ENCODE results near the gene ALDH3A1.
A peak's percentile ranks its signal among the peaks of the same experiment; 100 is the strongest.

The ALDH3A1 gene

DNA sequence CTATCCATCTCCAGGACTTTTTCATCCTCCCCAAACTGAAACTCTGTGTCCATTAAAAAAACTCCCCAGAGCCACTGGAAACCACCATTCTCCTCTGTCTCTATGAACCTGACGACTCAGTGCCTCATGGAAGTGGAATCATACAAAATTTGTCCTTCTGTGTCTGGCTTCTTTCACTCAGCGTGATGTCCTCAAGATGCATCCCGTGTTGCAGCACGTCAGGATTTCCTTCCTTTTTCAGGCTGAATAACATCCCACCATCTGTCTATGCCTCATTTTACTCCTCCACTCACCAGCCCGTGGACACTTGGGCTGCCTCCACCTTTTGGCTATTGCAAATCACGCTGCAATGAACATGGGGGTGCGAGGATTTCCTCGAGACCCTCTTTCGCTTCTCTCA, 12.6 kb upstream of the ALDH3A1 start:
- DNase-seq (ENCODE audit: insufficient read length, low spot score) (no peak), FAIRE-seq (no peak)
- no peak for TF ChIP-seq POU2F2 (IDR thresholded peaks at IDR 0.05; ENCODE audit: low read depth, low read length)
- no peak for TF ChIP-seq TAF1 (IDR thresholded peaks at IDR 0.05; ENCODE audit: low read depth, low read length)
- TF ChIP-seq PAX5 (IDR thresholded peaks at IDR 0.05; ENCODE audit: insufficient read depth, low read length, severe bottlenecking) = no peak
- TF ChIP-seq SPI1 (IDR thresholded peaks at IDR 0.05; ENCODE audit: low read depth, low read length) = no peak
- no peak for TF ChIP-seq POLR2AphosphoS5 (IDR thresholded peaks at IDR 0.05; ENCODE audit: low read depth, low read length)
- no peak for TF ChIP-seq POLR2A (IDR thresholded peaks at IDR 0.05; ENCODE audit: low read depth, low read length)

DNA sequence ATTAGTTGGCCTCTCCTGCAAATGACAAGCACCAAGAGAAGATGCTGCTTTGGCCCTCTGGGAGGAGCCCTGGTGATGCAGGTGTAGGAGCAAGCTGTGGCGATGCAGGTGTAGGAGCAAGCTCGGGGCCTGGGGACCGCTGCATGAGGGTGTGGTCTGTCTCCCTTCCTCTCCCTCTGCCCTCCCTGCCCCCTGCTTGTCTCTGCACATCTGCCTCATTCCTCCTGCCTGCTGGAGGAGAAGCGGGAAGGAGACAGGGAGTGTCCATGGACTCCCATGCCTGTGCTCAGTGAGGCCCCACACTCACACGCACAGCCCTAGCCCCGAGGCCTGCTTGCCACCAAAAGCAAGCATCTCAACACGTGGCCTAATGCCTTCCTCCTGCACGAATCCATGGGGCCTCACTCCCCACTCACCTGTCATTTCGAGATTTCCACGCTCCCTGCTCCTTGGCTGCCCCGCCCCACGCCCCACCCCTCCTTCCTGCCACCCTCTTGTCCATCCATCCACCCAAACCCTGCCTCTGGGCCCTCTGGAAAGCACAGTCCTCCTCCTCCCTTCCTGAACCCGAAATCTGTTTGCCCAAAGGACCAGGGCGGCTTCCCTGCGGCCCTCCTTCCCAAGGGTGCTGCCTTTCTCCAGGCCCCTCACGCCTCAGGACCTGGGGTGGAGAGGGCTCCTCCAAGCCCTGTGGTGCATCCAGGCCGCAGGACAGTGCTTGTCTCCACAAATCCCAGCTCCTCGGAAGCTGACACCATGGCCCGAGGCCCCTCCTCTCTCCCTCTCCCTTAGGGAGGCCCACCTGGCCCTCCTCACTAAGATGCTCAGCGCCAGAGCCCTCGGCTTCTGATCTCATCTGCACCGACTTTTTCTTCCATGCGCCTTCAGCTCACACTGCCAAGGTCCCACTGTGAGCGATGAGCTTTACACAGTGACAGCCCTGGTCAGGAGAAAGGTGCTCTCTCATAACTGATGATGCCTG, 11.8 kb upstream of the ALDH3A1 start:
- FAIRE-seq (no peak), DNase-seq (ENCODE audit: insufficient read length, low spot score) (no peak)
- no peak for TF ChIP-seq POLR2AphosphoS5 (IDR thresholded peaks at IDR 0.05; ENCODE audit: low read depth, low read length)
- no peak for TF ChIP-seq POLR2A (IDR thresholded peaks at IDR 0.05; ENCODE audit: low read depth, low read length)
- no peak for TF ChIP-seq TAF1 (IDR thresholded peaks at IDR 0.05; ENCODE audit: low read depth, low read length)
- TF ChIP-seq PAX5 (IDR thresholded peaks at IDR 0.05; ENCODE audit: insufficient read depth, low read length, severe bottlenecking) = no peak
- no peak for TF ChIP-seq POU2F2 (IDR thresholded peaks at IDR 0.05; ENCODE audit: low read depth, low read length)
- TF ChIP-seq SPI1 (IDR thresholded peaks at IDR 0.05; ENCODE audit: low read depth, low read length) = no peak

DNA sequence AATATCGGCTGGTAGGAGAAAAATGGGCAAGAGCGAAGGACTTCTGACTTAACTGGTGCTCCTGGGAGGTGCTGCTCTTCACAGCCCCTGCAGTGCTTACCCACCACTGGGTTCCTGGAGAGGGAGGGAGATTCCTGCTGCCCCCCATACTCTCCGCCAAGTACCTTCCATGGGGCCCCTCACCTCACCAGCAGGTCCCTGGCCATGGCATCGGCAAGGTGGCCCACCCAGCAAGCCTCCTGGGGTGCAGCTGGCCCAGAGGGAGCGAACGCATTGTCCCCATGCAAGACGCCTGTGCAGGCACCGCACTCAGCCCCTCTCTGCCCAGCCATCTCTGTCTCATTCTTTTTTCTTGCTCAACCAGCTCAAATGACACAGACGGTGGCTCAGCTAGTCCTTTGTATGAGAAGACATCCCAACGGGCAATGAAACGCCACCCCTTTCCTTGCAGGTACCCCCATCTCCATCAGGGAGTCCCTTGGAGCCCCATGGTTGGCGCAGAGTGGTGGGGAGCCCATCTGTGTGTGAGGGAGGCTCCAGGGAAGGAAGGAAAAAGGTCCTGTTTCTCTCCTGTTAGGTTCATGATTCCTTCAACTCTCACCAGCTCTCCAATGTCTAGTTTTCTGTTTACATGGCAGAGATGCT, 9.6 kb upstream of the ALDH3A1 start:
- no peak for FAIRE-seq
- no peak for DNase-seq (ENCODE audit: insufficient read length, low spot score)
- TF ChIP-seq TAF1 (IDR thresholded peaks at IDR 0.05; ENCODE audit: low read depth, low read length) (no peak), PAX5 (IDR thresholded peaks at IDR 0.05; ENCODE audit: insufficient read depth, low read length, severe bottlenecking) (no peak), POLR2A (IDR thresholded peaks at IDR 0.05; ENCODE audit: low read depth, low read length) (no peak), POLR2AphosphoS5 (IDR thresholded peaks at IDR 0.05; ENCODE audit: low read depth, low read length) (no peak), SPI1 (IDR thresholded peaks at IDR 0.05; ENCODE audit: low read depth, low read length) (no peak), POU2F2 (IDR thresholded peaks at IDR 0.05; ENCODE audit: low read depth, low read length) (no peak)

DNA sequence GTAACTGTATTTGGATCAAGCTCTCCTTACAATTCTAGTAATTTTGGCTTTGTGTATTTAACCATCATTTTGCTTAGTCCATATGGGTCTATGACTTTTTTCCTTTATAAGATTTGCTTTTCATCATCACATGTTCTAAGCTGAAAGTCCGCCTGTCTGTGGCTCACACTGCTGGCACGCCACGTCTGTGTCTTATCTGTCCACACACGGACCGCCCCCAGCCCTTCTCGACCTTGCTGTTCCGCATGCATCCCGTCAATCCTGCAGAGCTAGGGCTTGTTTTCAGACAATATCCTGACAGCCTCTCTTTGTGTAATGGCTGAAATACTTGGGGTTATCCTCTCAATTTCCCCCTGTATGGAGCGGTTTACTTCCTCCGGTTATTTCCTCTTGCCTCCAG, 8.4 kb upstream of the ALDH3A1 start:
- TF ChIP-seq PAX5 (IDR thresholded peaks at IDR 0.05; ENCODE audit: insufficient read depth, low read length, severe bottlenecking) = no peak
- TF ChIP-seq POU2F2 (IDR thresholded peaks at IDR 0.05; ENCODE audit: low read depth, low read length) = no peak
- TF ChIP-seq TAF1 (IDR thresholded peaks at IDR 0.05; ENCODE audit: low read depth, low read length) = no peak
- no peak for TF ChIP-seq POLR2A (IDR thresholded peaks at IDR 0.05; ENCODE audit: low read depth, low read length)
- TF ChIP-seq POLR2AphosphoS5 (IDR thresholded peaks at IDR 0.05; ENCODE audit: low read depth, low read length) = no peak
- no peak for TF ChIP-seq SPI1 (IDR thresholded peaks at IDR 0.05; ENCODE audit: low read depth, low read length)
- DNase-seq (ENCODE audit: insufficient read length, low spot score) (no peak), FAIRE-seq (peak; percentile 35)

DNA sequence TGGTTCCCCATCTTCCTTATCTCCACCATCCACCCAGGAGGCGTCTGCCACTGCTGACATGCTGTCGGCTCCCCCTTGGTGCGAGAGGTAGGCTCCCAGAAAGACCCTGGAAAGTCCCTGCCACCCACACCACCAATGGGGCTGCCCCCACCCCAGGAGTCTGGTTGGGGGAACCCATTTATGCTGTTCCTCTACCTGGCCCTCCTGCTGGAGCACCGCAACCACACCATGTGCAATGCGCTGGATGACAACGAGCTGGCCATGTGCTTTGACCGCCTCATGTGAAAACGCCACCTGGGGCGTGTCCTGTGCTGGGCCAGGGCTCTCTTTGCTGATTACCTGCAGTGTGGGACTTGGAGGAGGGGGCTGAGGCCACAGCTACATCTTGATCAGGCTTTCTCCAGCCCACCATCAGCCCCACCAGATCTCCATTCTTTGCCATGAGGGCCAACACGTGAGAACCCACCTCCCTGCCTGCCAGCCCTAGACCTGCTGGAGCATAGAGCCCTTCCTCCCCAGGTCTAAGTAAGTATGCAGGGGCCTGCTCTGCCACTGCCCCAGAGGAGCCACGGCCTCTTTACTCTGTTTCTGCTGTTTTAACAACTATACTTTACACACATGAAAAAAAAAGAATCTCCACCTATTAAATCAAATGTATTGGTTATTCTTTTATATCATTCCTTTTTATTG, 7.9 kb upstream of the ALDH3A1 start:
- TF ChIP-seq POLR2AphosphoS5 (IDR thresholded peaks at IDR 0.05; ENCODE audit: low read depth, low read length) = no peak
- no peak for TF ChIP-seq POLR2A (IDR thresholded peaks at IDR 0.05; ENCODE audit: low read depth, low read length)
- no peak for TF ChIP-seq SPI1 (IDR thresholded peaks at IDR 0.05; ENCODE audit: low read depth, low read length)
- no peak for TF ChIP-seq PAX5 (IDR thresholded peaks at IDR 0.05; ENCODE audit: insufficient read depth, low read length, severe bottlenecking)
- TF ChIP-seq TAF1 (IDR thresholded peaks at IDR 0.05; ENCODE audit: low read depth, low read length) = no peak
- FAIRE-seq = peak; percentile 90
- DNase-seq (ENCODE audit: insufficient read length, low spot score) = no peak

DNA sequence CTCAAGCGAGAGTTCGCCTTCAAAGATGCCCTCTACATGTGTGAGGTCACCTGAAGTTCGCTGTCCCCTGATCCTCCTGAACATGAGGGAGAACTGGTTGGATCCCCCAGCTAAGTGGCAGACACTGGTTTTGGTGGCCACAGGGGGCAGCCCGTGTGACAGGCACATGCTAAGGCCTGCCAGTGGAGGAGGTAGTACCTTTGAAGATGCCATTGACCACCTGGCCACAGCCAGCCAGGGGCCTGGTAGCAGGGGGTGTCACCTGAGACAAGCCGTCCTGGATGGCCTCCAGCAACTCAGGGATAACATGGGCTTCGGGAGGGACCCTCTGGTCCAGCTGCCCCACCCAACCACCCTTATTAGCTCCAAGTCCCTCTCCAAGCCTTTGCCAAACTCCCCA, 7.3 kb upstream of the ALDH3A1 start:
- FAIRE-seq (no peak), DNase-seq (ENCODE audit: insufficient read length, low spot score) (no peak)
- no peak for TF ChIP-seq POU2F2 (IDR thresholded peaks at IDR 0.05; ENCODE audit: low read depth, low read length)
- no peak for TF ChIP-seq SPI1 (IDR thresholded peaks at IDR 0.05; ENCODE audit: low read depth, low read length)
- TF ChIP-seq POLR2AphosphoS5 (IDR thresholded peaks at IDR 0.05; ENCODE audit: low read depth, low read length) = no peak
- TF ChIP-seq TAF1 (IDR thresholded peaks at IDR 0.05; ENCODE audit: low read depth, low read length) = no peak
- no peak for TF ChIP-seq POLR2A (IDR thresholded peaks at IDR 0.05; ENCODE audit: low read depth, low read length)
- TF ChIP-seq PAX5 (IDR thresholded peaks at IDR 0.05; ENCODE audit: insufficient read depth, low read length, severe bottlenecking) = no peak

DNA sequence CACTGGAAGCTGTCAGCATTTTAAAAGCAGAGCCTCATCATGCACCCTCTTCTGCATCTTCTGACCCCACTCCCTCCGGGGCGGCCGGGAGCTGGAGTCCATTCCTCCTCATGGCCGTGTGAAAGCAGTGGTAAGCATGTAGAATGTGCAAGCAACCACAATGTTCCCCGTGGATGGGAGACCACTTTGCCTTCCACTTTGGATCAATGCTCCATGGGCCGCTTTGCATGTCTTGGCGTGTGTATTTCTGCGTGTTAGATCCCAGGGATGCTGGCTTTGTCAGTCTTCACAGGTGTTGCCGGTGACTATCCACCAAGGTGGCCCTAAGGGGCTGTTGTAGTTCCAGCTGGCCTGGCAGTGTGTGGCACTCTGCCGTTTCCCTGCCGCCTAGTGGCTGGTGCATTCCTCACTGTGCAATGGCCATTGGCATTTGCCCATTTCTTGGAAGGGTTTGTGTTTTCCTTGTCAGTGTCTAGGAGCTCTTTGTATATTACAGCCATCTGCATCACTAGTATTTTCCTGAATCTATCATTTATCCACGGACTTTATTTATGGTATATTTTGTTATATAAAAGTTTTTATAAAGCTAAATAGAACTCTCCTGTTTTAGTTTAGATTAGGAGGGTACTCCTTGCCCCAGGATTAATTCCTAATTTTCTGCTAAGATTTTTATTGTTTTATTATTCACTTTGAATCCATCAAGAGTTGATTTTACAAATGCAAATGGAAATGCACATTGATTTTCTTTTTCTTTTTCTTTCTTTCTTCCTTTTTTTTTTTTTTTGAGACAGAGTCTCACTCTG, 5.8 kb upstream of the ALDH3A1 start:
- peak; percentile 51 for FAIRE-seq
- no peak for DNase-seq (ENCODE audit: insufficient read length, low spot score)
- TF ChIP-seq POLR2A (IDR thresholded peaks at IDR 0.05; ENCODE audit: low read depth, low read length) (no peak), SPI1 (IDR thresholded peaks at IDR 0.05; ENCODE audit: low read depth, low read length) (no peak), PAX5 (IDR thresholded peaks at IDR 0.05; ENCODE audit: insufficient read depth, low read length, severe bottlenecking) (no peak), POLR2AphosphoS5 (IDR thresholded peaks at IDR 0.05; ENCODE audit: low read depth, low read length) (no peak), POU2F2 (IDR thresholded peaks at IDR 0.05; ENCODE audit: low read depth, low read length) (no peak), TAF1 (IDR thresholded peaks at IDR 0.05; ENCODE audit: low read depth, low read length) (no peak)

DNA sequence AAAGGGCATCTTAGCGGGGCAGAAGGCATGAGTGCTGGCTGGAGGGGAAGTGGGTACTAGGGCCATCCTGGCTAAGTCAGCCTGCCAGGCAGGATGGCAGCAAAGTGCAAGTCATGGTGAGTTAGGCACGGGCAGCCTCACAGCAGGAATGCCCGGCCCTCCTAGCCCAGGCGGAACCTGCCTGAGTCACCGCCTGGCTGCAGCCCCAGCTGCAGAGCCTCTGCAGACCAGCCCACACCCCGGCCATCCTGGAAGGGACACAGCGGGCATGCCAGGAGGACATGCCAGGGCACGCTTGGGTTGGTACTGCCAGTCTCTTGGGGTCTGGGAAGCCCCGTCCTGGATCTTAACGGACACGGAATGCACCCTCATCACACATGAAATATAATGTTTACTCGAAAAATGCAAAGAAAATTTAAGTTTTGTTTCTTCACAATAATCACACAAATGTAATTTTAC, 5.0 kb upstream of the ALDH3A1 start:
- no peak for DNase-seq (ENCODE audit: insufficient read length, low spot score)
- FAIRE-seq = peak; percentile 41

More for the DNA sequence above, 5.0 kb upstream of the ALDH3A1 start:
- TF ChIP-seq POU2F2 (IDR thresholded peaks at IDR 0.05; ENCODE audit: low read depth, low read length) (no peak), POLR2A (IDR thresholded peaks at IDR 0.05; ENCODE audit: low read depth, low read length) (no peak), PAX5 (IDR thresholded peaks at IDR 0.05; ENCODE audit: insufficient read depth, low read length, severe bottlenecking) (no peak), SPI1 (IDR thresholded peaks at IDR 0.05; ENCODE audit: low read depth, low read length) (no peak), TAF1 (IDR thresholded peaks at IDR 0.05; ENCODE audit: low read depth, low read length) (no peak), POLR2AphosphoS5 (IDR thresholded peaks at IDR 0.05; ENCODE audit: low read depth, low read length) (no peak)
